Osteoblast (primary cell): ENCODE data around the gene CDC7. TPM values are rescaled to one million over a fixed set of nuclear protein-coding genes. Genes with fewer than 3 reads are reported as not detected.
A peak's percentile ranks its signal among the peaks of the same experiment; 100 is the strongest.

Experiments
- DNase-seq: peaks from one replicate; pipeline ENCODE4 v3.0.0; 2011; ENCODE audit warnings: low spot score, mixed read lengths; ENCODE audit not compliant: insufficient read length; ENCODE audit errors: missing footprints
- H2AFZ ChIP-seq: 2 replicates; pipeline ENCODE4 v1.6.0; 2011; ENCODE audit warnings: mild to moderate bottlenecking, low read length
- H3K27ac ChIP-seq: 2 replicates; pipeline ENCODE4 v1.5.1; 2011; ENCODE audit warnings: mild to moderate bottlenecking, low read depth, low read length, moderate library complexity
- H3K27me3 ChIP-seq: 2 replicates; pipeline ENCODE4 v1.6.0; 2012; ENCODE audit warnings: mild to moderate bottlenecking, control low read depth, inconsistent platforms, low read length, moderate library complexity; ENCODE audit not compliant: insufficient read depth
- H3K36me3 ChIP-seq: 2 replicates; pipeline ENCODE4 v1.5.1; 2011; ENCODE audit warnings: mild to moderate bottlenecking, low read length, control low read depth, moderate library complexity; ENCODE audit not compliant: insufficient read depth
- H3K4me1 ChIP-seq: 2 replicates; pipeline ENCODE4 v1.5.1; 2011; ENCODE audit warnings: mild to moderate bottlenecking, low read length, control low read depth, moderate library complexity; ENCODE audit not compliant: insufficient read depth
- H3K4me2 ChIP-seq: 2 replicates; pipeline ENCODE4 v1.6.0; 2011; ENCODE audit warnings: mild to moderate bottlenecking, low read length; ENCODE audit not compliant: insufficient read depth
- H3K4me3 ChIP-seq: fragments of 200-600 bp; sonication (generic); 3 replicates; pipeline ENCODE4 v1.5.1; 2012; ENCODE audit warnings: mild to moderate bottlenecking, low read length, inconsistent platforms; ENCODE audit not compliant: insufficient read depth
- H3K79me2 ChIP-seq: 2 replicates; pipeline ENCODE4 v1.6.0; 2012; ENCODE audit warnings: mild to moderate bottlenecking, low read length, control low read depth, inconsistent platforms; ENCODE audit not compliant: insufficient read depth
- H3K9me3 ChIP-seq: 2 replicates; pipeline ENCODE4 v1.5.1; 2011; ENCODE audit warnings: low read depth, low read length, control low read depth
- H4K20me1 ChIP-seq: 2 replicates; pipeline ENCODE4 v1.6.0; 2012; ENCODE audit warnings: mild to moderate bottlenecking, low read length, control low read depth; ENCODE audit not compliant: insufficient read depth
- total RNA-seq: library from RNA; depleted of rRNA; stranded (reverse); fragments of >200 nt; gene quantifications from 2 replicates; pipeline ENCODE4 v1.2.3, GENCODE V29; 2012
- TF ChIP-seq, protein P1 (sequence below): IDR thresholded peaks from 2 replicates; pipeline ENCODE4 v1.5.1; 2011; ENCODE audit warnings: mild to moderate bottlenecking, low read depth, low read length, moderate library complexity; ENCODE audit errors: extremely low read depth

The CDC7 gene
- total RNA-seq, 1 donor = 3.3 TPM

DNA sequence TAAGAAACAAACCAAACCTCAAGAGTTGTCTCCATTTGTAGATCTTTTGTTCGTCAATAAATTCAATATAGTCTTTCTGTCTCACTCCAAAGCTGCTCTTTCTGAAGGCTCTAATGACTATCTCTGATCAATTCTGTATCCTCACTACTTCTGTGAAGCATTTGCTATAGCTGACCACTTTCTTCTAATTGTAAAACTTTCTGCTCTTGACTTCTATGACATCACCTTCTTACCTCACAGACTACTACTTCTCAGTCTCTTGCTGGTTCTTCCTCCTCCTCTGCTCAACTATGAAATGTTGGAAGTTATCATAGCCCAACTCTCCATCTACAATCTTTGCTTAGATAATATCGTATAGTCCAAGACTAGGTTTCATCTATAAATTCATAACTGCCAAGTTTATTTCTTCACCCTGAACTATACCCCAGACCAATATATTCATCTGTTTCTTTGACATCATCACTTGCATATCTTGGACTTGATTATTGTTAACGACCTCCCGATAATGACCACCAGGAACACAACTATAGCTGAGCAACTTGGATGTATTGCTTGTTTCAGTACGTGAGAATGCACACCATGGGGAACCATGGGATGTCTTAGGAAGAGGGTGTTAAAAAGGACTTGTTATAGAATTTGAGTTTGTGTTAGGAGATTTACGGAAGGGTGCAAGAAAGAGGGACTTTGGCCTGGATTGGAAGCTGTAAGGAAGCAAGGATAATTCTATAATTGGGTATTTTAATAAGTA, 2.0 kb upstream of the CDC7 start:
- no peaks in the 10 kb centered on the region for H4K20me1 ChIP-seq
- peaks cover 15% of the 10 kb centered on the region for H3K79me2 ChIP-seq
- TF ChIP-seq, protein P1, sequence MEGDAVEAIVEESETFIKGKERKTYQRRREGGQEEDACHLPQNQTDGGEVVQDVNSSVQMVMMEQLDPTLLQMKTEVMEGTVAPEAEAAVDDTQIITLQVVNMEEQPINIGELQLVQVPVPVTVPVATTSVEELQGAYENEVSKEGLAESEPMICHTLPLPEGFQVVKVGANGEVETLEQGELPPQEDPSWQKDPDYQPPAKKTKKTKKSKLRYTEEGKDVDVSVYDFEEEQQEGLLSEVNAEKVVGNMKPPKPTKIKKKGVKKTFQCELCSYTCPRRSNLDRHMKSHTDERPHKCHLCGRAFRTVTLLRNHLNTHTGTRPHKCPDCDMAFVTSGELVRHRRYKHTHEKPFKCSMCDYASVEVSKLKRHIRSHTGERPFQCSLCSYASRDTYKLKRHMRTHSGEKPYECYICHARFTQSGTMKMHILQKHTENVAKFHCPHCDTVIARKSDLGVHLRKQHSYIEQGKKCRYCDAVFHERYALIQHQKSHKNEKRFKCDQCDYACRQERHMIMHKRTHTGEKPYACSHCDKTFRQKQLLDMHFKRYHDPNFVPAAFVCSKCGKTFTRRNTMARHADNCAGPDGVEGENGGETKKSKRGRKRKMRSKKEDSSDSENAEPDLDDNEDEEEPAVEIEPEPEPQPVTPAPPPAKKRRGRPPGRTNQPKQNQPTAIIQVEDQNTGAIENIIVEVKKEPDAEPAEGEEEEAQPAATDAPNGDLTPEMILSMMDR = no peak
- H3K27ac ChIP-seq = no peak overlapping the region
- no peak overlapping the region for H2AFZ ChIP-seq
- no peaks in the 10 kb centered on the region for H3K36me3 ChIP-seq
- H3K4me3 ChIP-seq = no peak overlapping the region
- H3K27me3 ChIP-seq = peaks cover 4% of the 10 kb centered on the region
- DNase-seq = no peak
- H3K9me3 ChIP-seq = no peaks in the 10 kb centered on the region
- H3K4me1 ChIP-seq = peaks cover 20% of the 10 kb centered on the region
- no peak overlapping the region for H3K4me2 ChIP-seq

DNA sequence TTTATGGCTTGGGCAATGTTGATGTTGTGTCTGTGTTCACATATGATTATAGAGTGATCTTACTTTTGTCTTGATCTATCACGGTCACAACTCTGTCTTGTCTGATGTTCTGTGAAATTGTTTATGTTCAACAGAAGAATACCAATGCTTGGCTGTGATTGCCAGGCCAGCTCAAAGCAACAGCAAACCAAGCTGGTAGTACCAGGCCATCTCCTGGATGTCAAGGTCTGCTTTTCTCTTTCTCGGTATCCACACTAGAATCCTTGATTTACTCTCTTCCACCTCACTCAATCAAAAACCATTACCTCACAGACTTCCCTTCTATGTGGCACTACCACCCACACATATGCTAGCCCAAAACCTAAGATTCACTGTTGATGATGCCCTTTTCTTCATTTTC, 1.3 kb upstream of the CDC7 start:
- H3K9me3 ChIP-seq = no peaks in the 10 kb centered on the region
- no peaks in the 10 kb centered on the region for H4K20me1 ChIP-seq
- H3K27ac ChIP-seq = no peak overlapping the region
- no peak overlapping the region for H3K4me3 ChIP-seq
- H3K4me1 ChIP-seq = peaks cover 20% of the 10 kb centered on the region
- TF ChIP-seq, protein P1 = no peak
- no peak for DNase-seq
- H3K27me3 ChIP-seq = peaks cover 4% of the 10 kb centered on the region
- peaks cover 20% of the 10 kb centered on the region for H3K79me2 ChIP-seq
- H2AFZ ChIP-seq = no peak overlapping the region
- H3K36me3 ChIP-seq = no peaks in the 10 kb centered on the region
- H3K4me2 ChIP-seq = no peak overlapping the region

DNA sequence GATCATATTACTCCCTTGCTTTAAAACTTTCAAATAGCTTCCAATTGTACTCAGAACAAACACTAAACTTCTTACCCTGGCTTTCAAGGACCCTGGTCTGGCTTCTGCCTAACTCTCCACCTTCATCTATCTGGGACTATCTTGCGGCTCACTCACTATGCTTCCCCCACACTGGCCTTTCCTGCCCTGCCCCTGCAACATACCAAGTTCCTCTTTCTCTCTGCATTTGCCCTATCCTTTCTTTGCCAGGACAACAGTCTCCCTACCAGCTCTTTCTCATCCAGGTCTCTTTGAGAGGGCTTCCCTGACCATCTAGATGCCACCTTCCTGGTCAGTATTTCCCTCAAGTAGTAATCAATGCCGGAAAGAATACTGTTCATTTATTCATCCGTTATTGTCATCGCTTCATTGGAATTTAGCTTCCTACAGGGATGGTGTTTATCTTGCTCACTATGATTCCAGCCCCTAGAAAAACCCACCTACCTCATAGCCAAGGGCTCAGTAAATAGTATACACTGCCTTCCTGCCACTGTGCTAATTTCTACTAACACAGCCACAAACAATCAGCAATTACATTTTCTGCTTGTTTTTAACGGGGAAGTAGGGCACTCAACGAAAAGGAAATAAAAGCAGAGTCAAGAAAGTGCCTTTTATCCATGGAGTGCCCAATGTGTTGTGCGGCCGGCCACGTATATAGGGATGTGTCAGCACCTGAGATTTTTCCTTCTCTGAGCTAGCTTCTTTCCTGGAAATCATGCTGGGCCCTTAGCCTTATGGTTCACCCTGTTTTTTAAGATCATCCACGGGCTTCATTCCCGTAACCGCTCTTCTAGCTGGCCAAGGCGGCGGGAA, 521 bp upstream of the CDC7 start:
- no peak for DNase-seq
- Histone ChIP-seq H3K79me2 (peaks cover 27% of the 10 kb centered on the region), H3K4me2 (peak overlapping the region; percentile 97), H4K20me1 (no peaks in the 10 kb centered on the region), H3K36me3 (no peaks in the 10 kb centered on the region), H2AFZ (peak overlapping the region; percentile 99), H3K4me3 (peak overlapping the region; percentile 94), H3K4me1 (peaks cover 20% of the 10 kb centered on the region), H3K27ac (peak overlapping the region; percentile 92), H3K9me3 (no peaks in the 10 kb centered on the region), H3K27me3 (peaks cover 4% of the 10 kb centered on the region)
- TF ChIP-seq, protein P1 = no peak

DNA sequence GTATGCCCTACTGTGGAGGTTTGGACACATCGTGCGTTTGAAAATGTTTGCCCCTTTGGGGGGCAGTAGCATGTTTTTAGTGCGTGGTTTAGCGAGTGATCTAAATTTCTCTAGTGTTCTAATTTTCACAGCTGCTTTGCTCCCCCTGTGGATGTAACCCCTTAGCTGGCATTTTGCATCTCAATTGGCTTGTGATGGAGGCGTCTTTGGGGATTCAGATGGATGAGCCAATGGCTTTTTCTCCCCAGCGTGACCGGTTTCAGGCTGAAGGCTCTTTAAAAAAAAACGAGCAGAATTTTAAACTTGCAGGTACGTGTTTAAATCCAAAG, 836 bp downstream of the CDC7 start:
- Histone ChIP-seq H4K20me1 (no peaks in the 10 kb centered on the region), H3K4me3 (peak overlapping the region; percentile 94), H3K36me3 (no peaks in the 10 kb centered on the region), H3K79me2 (peaks cover 32% of the 10 kb centered on the region), H3K4me2 (peak overlapping the region; percentile 97), H3K9me3 (no peaks in the 10 kb centered on the region), H3K27me3 (no peaks in the 10 kb centered on the region), H3K4me1 (peaks cover 20% of the 10 kb centered on the region), H2AFZ (peak overlapping the region; percentile 99), H3K27ac (peak overlapping the region; percentile 92)
- peak; percentile 85 for DNase-seq
- TF ChIP-seq, protein P1 = no peak
